Measurements from ENCODE around the gene CRTC1. TPM values are rescaled to one million over a fixed set of nuclear protein-coding genes. Genes with fewer than 3 reads are reported as not detected.

Gene CRTC1
- total and polyA plus RNA-seq, 7 donors: 4.5 to 12.5 (median 8.1) TPM

DNA sequence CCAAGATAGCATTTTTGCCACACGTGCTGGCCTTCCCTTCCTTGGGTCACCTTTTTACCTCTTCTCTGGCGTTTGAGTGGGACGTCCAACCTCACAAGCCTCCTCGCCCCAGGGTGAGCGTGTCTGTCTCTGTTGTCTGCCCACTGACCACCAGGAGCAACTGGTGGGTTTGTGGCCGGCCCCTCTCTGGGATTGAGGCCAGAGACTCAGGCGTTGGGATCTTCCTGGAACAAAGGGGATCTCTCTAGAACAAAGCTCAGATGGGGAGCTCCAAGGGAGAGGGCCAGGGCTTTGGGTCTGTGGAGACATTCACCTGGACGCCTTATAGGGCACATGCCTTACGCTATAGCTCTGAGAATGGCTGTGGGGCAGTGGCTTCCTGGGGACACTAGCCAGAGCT is 90.2 kb downstream of the CRTC1 start:
- intact Hi-C loops (cut with DNase I): no loop called here
- no peaks in the 10 kb centered on the region for H3K27me3 ChIP-seq (ENCODE audit: insufficient read depth in 3 of 3, low read length in 2 of 3)

GRCh38 chr19:18774107-18774506 is 90.6 kb downstream of the CRTC1 start:
- Histone ChIP-seq H3K36me3 (ENCODE audit: insufficient read depth in 1 of 2, low read depth in 1 of 2) (no peaks in the 10 kb centered on the region), H3K4me3 (no peak overlapping the region), H3K4me1 (no peaks in the 10 kb centered on the region), H3K27me3 (ENCODE audit: insufficient read depth in 3 of 3, low read length in 2 of 3) (no peaks in the 10 kb centered on the region), H3K27ac (no peak overlapping the region), H3K9me3 (no peaks in the 10 kb centered on the region)
- 92 to 96% (median 93%) methylated on average over 11 of the region's 11 CpGs for WGBS, 3 donors
- intact Hi-C loops (cut with DNase I): no loop called here
- no peak for ATAC-seq
- no peak for TF ChIP-seq CTCF (IDR thresholded peaks at IDR 0.05)
- DNase-seq: no peak

More for the DNA sequence above, 90.2 kb downstream of the CRTC1 start:
- no peak for TF ChIP-seq CTCF (IDR thresholded peaks at IDR 0.05)
- no peaks in the 10 kb centered on the region for H3K36me3 ChIP-seq (ENCODE audit: insufficient read depth in 1 of 2, low read depth in 1 of 2)
- no peak overlapping the region for H3K4me3 ChIP-seq
- H3K27ac ChIP-seq: no peak overlapping the region
- 87 to 92% (median 89%) methylated on average over 9 of the region's 9 CpGs for WGBS, 3 donors
- H3K4me1 ChIP-seq: no peaks in the 10 kb centered on the region
- no peaks in the 10 kb centered on the region for H3K9me3 ChIP-seq
- DNase-seq (no peak), ATAC-seq (no peak)

DNA sequence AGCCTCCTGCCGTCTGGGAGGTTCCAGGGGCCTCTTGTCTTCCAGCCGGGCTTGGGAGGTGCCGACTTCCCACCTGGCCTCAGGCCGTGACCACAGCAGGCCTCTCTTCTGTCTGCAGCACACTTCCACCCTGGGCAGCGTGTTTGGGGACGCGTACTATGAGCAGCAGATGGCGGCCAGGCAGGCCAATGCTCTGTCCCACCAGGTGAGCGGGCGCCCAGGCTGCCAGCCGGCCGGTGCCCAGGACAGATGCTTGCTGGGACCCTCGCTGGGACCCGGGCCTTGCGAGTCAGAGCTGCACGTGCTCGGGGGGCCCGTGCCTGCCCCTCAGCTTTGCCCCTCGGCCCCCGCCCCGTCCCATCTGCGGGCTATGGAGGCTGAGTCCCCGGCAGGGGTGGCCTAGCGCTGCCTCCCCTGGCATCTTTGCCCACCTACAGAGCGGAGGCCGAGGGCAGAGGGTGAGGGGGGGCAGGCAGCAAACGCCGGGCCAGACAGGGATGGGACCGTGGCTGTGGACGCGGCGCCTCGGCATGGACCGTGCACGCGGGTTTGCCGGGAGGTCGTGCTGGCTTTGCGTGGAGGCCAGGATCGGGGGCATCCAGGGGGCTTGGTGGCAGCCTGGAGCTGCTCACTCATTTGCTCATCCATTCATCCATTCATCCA is 91.4 kb downstream of the CRTC1 start:
- Histone ChIP-seq H3K36me3 (ENCODE audit: insufficient read depth in 1 of 2, low read depth in 1 of 2) (no peaks in the 10 kb centered on the region), H3K4me1 (no peaks in the 10 kb centered on the region), H3K27me3 (ENCODE audit: insufficient read depth in 3 of 3, low read length in 2 of 3) (no peaks in the 10 kb centered on the region), H3K4me3 (no peak overlapping the region), H3K27ac (no peak overlapping the region), H3K9me3 (no peaks in the 10 kb centered on the region)
- intact Hi-C loops (cut with DNase I): no loop called here
- no peak for DNase-seq
- no peak for ATAC-seq
- 94 to 97% (median 94%) methylated on average over 34 to 40 of the region's 40 CpGs for WGBS, 3 donors
- no peak for TF ChIP-seq CTCF (IDR thresholded peaks at IDR 0.05)

DNA sequence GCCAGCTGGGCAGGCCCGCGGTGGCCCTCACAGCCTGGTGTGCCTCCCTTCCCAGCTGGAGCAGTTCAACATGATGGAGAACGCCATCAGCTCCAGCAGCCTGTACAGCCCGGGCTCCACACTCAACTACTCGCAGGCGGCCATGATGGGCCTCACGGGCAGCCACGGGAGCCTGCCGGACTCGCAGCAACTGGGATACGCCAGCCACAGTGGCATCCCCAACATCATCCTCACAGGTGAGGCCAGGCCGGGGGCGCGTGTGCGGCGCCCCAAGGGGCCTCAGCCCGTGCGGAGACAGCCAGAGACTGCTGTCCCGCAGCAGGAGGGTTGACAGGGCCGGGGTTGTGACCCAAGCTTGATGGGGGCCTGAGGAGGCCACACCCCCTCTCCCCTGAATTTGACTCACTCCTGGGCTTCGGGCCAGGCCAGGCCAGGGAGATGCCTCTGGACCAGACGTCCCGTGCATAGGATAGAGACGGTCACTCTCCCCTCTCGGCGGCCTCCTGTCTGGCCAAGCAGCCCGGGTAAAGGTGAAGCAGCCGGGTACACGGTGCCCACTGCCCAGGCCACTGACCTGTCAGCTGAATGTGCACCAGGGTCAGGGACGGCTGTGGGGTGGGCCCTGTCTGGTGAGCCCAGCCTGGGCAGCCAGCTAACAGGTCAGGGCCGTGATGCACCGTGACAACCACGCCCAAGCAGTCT is 92.3 kb downstream of the CRTC1 start:
- intact Hi-C loops (cut with DNase I): no loop called here
- Histone ChIP-seq H3K9me3 (no peaks in the 10 kb centered on the region), H3K4me3 (no peak overlapping the region), H3K4me1 (no peaks in the 10 kb centered on the region), H3K27ac (no peak overlapping the region), H3K27me3 (ENCODE audit: insufficient read depth in 3 of 3, low read length in 2 of 3) (no peaks in the 10 kb centered on the region), H3K36me3 (ENCODE audit: insufficient read depth in 1 of 2, low read depth in 1 of 2) (no peaks in the 10 kb centered on the region)
- ATAC-seq: peak in 1 of 4 donors; percentile 5
- no peak for TF ChIP-seq CTCF (IDR thresholded peaks at IDR 0.05)
- WGBS, 3 donors: 83 to 85% (median 85%) methylated on average over 32 to 33 of the region's 33 CpGs
- DNase-seq: no peak

All from psoas muscle (tissue), 8 donors.